GM19035 (cell line): ENCODE measurements around the gene TMEM86B.
"Not testable (repeated sequence)": the region's sequence is repeated elsewhere in the genome, so short reads cannot be mapped to it uniquely, and the experiment has no call there.

Experiments
- ATAC-seq: cut with Tn5 transposase; IDR thresholded peaks from one replicate; pipeline ENCODE4 v1.9.1; 2021; ENCODE audit not compliant: unreplicated experiment

TMEM86B gene

GRCh38 chr19:55242517-55242916, 14.0 kb upstream of the TMEM86B start:
- ATAC-seq: no peak

- no peak for ATAC-seq
These were observed 13.4 kb upstream of the TMEM86B start for GRCh38 chr19:55241935-55242464.

GRCh38 chr19:55241143-55241934, 12.8 kb upstream of the TMEM86B start:
- ATAC-seq: no peak

- no peak for ATAC-seq
These were observed 12.1 kb upstream of the TMEM86B start for GRCh38 chr19:55240713-55241020.

GRCh38 chr19:55239004-55239403, 10.4 kb upstream of the TMEM86B start:
- no peak for ATAC-seq

GRCh38 chr19:55238030-55238429, 9.5 kb upstream of the TMEM86B start:
- ATAC-seq: no peak

- no peak for ATAC-seq
These were observed 4.4 kb upstream of the TMEM86B start for GRCh38 chr19:55232986-55233385.

- no peak for ATAC-seq
These were observed 3.7 kb upstream of the TMEM86B start for GRCh38 chr19:55232286-55232602.

GRCh38 chr19:55231391-55232285, 3.1 kb upstream of the TMEM86B start:
- ATAC-seq: no peak

- ATAC-seq: no peak
These were observed 2.2 kb upstream of the TMEM86B start for GRCh38 chr19:55230780-55231179.

- ATAC-seq: no peak
These were observed 1.8 kb upstream of the TMEM86B start for GRCh38 chr19:55230329-55230728.

GRCh38 chr19:55229789-55230182, 1.2 kb upstream of the TMEM86B start:
- ATAC-seq: no peak

- no peak for ATAC-seq
These were observed 704 bp upstream of the TMEM86B start for GRCh38 chr19:55229145-55229788.

GRCh38 chr19:55228015-55228391, 560 bp downstream of the TMEM86B start:
- ATAC-seq: no peak

GRCh38 chr19:55227241-55228014, 1.1 kb downstream of the TMEM86B start:
- no peak for ATAC-seq

GRCh38 chr19:55226788-55227187, 1.8 kb downstream of the TMEM86B start:
- no peak for ATAC-seq

GRCh38 chr19:55226273-55226672, 2.3 kb downstream of the TMEM86B start:
- no peak for ATAC-seq

- ATAC-seq: no peak
These were observed 3.1 kb downstream of the TMEM86B start for GRCh38 chr19:55225415-55225958.

- ATAC-seq: not testable (repeated sequence)
These were observed 3.7 kb downstream of the TMEM86B start for GRCh38 chr19:55224679-55225414.
